Measurements from ENCODE around the gene FSHB. TPM values are rescaled to one million over a fixed set of nuclear protein-coding genes. Genes with fewer than 3 reads are reported as not detected.

The FSHB gene
- total RNA-seq, 1 experiment from 2014 or later = not detected

GRCh38 chr11:30203850-30204249 is 27.0 kb upstream of the FSHB start:
- no peak for ATAC-seq
- H2AFZ ChIP-seq (ENCODE audit: low read length) = no peak overlapping the region

DNA sequence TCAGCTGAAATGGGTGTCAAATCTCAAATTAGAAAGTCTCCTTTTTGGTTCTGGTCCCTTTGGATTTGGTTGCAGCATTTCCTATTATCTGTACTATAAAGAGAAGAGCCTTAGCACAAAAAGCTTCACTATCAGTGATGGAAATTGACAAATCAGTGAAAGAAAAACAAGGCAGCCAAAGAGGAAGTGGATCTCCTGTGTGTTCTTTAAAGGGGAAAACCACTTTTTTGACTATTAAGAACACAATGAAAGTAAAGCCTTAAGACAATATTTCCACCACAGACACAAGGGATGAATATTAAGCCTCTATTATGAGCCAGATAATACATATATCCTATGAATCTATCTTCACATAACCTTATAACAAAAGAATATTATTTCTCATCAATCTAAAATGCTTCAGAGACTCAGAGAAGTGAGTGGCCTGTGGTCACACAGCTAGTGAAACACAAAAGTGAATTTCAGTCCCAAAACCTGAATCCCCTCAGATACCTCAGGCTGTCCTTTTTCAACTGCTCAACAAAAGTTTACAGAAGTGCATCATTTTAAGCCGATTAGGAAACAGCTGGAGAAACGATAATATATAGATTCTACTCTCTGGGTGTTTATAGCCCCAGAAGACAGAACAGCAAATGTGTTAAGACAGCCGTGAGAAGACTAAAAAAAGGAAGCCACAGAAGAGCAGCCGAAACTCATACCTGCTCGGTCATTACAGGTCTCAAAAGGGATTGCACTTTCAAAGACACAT is 24.4 kb upstream of the FSHB start:
- CTCF ChIA-PET = no interaction called here
- TF ChIP-seq CTCF (conservative IDR thresholded peaks at IDR 0.05; ENCODE audit: low read depth, low read length) (no peak), EZH2phosphoT487 (IDR thresholded peaks at IDR 0.05; ENCODE audit: borderline replicate concordance, low read length) (no peak), EZH2 (IDR thresholded peaks at IDR 0.05; ENCODE audit: low read length, unreplicated experiment) (no peak)
- no peaks in the 10 kb centered on the region for H3K9me2 ChIP-seq (replicated peaks; ENCODE audit: low read length)

More at GRCh38 chr11:30203850-30204249, 27.0 kb upstream of the FSHB start:
- H3K27ac ChIP-seq (ENCODE audit: low read length) = no peak overlapping the region
- H3K9ac ChIP-seq (ENCODE audit: low read length) = no peak overlapping the region
- BruUV-seq (replicated peaks) = no TSS peak
- no peaks in the 10 kb centered on the region for H3K36me3 ChIP-seq (ENCODE audit: low read depth, low read length)
- no peaks in the 10 kb centered on the region for H3K9me2 ChIP-seq (replicated peaks; ENCODE audit: low read length)
- CTCF ChIA-PET = no interaction called here
- H4K20me1 ChIP-seq (ENCODE audit: low read length) = no peaks in the 10 kb centered on the region
- TF ChIP-seq CTCF (conservative IDR thresholded peaks at IDR 0.05; ENCODE audit: low read depth, low read length) (no peak), EZH2phosphoT487 (IDR thresholded peaks at IDR 0.05; ENCODE audit: borderline replicate concordance, low read length) (no peak), EZH2 (IDR thresholded peaks at IDR 0.05; ENCODE audit: low read length, unreplicated experiment) (no peak)
- H3F3A ChIP-seq (ENCODE audit: low read length, unreplicated experiment) = no peaks in the 10 kb centered on the region
- intact Hi-C loops (cut with micrococcal nuclease) = no loop called here
- H3K4me2 ChIP-seq (ENCODE audit: low read length) = no peak overlapping the region
- H3K4me1 ChIP-seq (ENCODE audit: insufficient read depth, low read length) = no peaks in the 10 kb centered on the region
- H3K27me3 ChIP-seq (ENCODE audit: low read length) = no peaks in the 10 kb centered on the region
- DNase-seq = no peak
- POLR2A ChIA-PET (ENCODE audit: unreplicated experiment) = no interaction called here
- H3K79me2 ChIP-seq (ENCODE audit: low read length) = no peaks in the 10 kb centered on the region
- H3K4me3 ChIP-seq (ENCODE audit: low read length) = no peak overlapping the region
- H3K9me3 ChIP-seq (ENCODE audit: low read length) = no peaks in the 10 kb centered on the region

GRCh38 chr11:30210357-30210756 is 20.5 kb upstream of the FSHB start:
- H4K20me1 ChIP-seq (ENCODE audit: low read length) = no peaks in the 10 kb centered on the region
- ATAC-seq (no peak), DNase-seq (no peak)
- H3K4me2 ChIP-seq (ENCODE audit: low read length) = no peak overlapping the region
- H3K4me1 ChIP-seq (ENCODE audit: insufficient read depth, low read length) = no peaks in the 10 kb centered on the region
- no peak overlapping the region for H2AFZ ChIP-seq (ENCODE audit: low read length)
- BruUV-seq (replicated peaks) = no TSS peak
- intact Hi-C loops (cut with micrococcal nuclease) = no loop called here
- ChIA-PET CTCF (interaction anchor here (0.5 kb wide), 1 partner anchor 236 kb away, joined by 4 read pairs; no protein-coding TSS in a partner anchor), POLR2A (ENCODE audit: unreplicated experiment) (no interaction called here)
- H3K9me2 ChIP-seq (replicated peaks; ENCODE audit: low read length) = no peaks in the 10 kb centered on the region
- no peak overlapping the region for H3K27ac ChIP-seq (ENCODE audit: low read length)
- no peaks in the 10 kb centered on the region for H3K79me2 ChIP-seq (ENCODE audit: low read length)
- H3F3A ChIP-seq (ENCODE audit: low read length, unreplicated experiment) = no peaks in the 10 kb centered on the region
- no peaks in the 10 kb centered on the region for H3K9me3 ChIP-seq (ENCODE audit: low read length)
- no peak overlapping the region for H3K4me3 ChIP-seq (ENCODE audit: low read length)
- no peak overlapping the region for H3K9ac ChIP-seq (ENCODE audit: low read length)
- no peaks in the 10 kb centered on the region for H3K36me3 ChIP-seq (ENCODE audit: low read depth, low read length)
- no peak for TF ChIP-seq CTCF (conservative IDR thresholded peaks at IDR 0.05; ENCODE audit: low read depth, low read length)
- no peak for TF ChIP-seq EZH2 (IDR thresholded peaks at IDR 0.05; ENCODE audit: low read length, unreplicated experiment)
- no peak for TF ChIP-seq EZH2phosphoT487 (IDR thresholded peaks at IDR 0.05; ENCODE audit: borderline replicate concordance, low read length)
- H3K27me3 ChIP-seq (ENCODE audit: low read length) = no peaks in the 10 kb centered on the region

More for the DNA sequence above, 24.4 kb upstream of the FSHB start:
- POLR2A ChIA-PET (ENCODE audit: unreplicated experiment) = no interaction called here
- no peak for DNase-seq
- Histone ChIP-seq H3F3A (ENCODE audit: low read length, unreplicated experiment) (no peaks in the 10 kb centered on the region), H4K20me1 (ENCODE audit: low read length) (no peaks in the 10 kb centered on the region), H3K79me2 (ENCODE audit: low read length) (no peaks in the 10 kb centered on the region), H3K36me3 (ENCODE audit: low read depth, low read length) (no peaks in the 10 kb centered on the region), H3K9ac (ENCODE audit: low read length) (no peak overlapping the region), H3K27me3 (ENCODE audit: low read length) (no peaks in the 10 kb centered on the region), H3K4me3 (ENCODE audit: low read length) (no peak overlapping the region), H3K4me2 (ENCODE audit: low read length) (no peak overlapping the region), H3K4me1 (ENCODE audit: insufficient read depth, low read length) (no peaks in the 10 kb centered on the region), H3K9me3 (ENCODE audit: low read length) (no peaks in the 10 kb centered on the region), H2AFZ (ENCODE audit: low read length) (no peak overlapping the region), H3K27ac (ENCODE audit: low read length) (no peak overlapping the region)
- intact Hi-C loops (cut with micrococcal nuclease) = no loop called here
- ATAC-seq = no peak
- no TSS peak for BruUV-seq (replicated peaks)
